Activated effector memory CD4-positive, alpha-beta T cell treated with Interleukin-2 at 50 U/mL for 16 hours (primary cell): ENCODE results near the gene ALPL.

Experiments used
- DNase-seq: peaks from one replicate; pipeline ENCODE4 v3.0.0-alpha.2; 2020

The ALPL gene

DNA sequence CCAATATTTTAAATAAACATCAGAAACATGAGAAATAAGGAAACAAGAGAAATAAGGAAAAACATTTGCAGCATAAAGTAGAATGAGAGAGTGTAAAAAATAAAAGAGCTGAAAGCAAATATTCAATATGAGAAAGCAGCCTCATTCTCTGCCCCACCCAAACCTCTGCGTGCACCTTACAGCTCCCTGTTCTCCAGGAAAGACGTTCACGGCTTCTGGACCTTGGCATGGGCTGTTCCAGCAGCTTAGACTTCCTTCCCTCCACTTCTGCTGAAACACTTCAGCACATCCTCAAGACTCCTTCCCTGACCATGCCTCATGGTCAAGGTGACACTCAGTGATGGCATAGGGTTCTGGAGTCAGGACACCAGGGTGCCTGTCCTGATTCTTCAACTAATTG, 23.3 kb downstream of the ALPL start:
- no peak for DNase-seq

DNA sequence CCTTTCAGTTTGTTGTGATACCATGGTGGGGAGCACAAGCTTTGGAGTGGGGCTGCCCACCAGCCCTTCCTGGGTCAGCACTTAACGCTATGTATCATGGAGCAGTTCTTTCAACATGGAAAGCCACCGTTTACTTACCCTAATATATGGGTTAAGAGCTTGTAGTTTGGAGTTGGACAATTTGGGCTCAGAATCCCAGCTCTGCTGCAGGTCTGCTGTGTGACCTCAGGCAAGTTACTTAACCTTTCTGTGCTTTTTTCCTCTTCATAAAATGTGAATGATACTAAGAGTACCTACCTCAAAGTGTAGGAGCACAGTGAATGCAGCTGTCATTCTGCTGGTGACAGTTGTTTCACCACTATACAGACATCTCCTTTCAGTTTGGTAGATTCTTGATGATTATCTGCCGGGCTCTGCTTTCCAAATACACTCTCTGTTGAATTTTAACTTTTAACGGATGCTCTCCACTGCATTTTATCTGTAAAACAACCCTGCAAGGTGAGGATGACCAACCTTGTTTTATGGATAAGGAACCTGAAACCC, 23.8 kb downstream of the ALPL start:
- no peak for DNase-seq

DNA sequence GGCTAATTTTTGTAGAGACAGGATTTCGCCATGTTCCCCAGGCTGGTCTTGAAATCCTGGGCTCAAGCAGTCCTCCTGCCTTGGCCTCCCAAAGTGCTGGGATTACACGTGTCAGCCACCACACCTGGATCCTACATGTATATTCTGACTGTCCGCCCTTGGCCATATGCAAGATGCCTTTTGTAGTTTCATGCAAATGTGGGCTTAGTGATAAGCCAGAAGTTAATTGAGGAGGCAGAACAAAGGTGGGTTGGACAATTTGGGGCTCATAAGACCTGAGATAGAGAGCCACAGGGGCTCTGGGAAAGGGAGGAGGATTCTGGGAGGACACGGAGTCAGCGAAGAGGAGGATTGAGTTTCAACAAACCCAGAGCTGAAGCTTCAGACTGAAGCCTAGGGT, 24.9 kb downstream of the ALPL start:
- no peak for DNase-seq

DNA sequence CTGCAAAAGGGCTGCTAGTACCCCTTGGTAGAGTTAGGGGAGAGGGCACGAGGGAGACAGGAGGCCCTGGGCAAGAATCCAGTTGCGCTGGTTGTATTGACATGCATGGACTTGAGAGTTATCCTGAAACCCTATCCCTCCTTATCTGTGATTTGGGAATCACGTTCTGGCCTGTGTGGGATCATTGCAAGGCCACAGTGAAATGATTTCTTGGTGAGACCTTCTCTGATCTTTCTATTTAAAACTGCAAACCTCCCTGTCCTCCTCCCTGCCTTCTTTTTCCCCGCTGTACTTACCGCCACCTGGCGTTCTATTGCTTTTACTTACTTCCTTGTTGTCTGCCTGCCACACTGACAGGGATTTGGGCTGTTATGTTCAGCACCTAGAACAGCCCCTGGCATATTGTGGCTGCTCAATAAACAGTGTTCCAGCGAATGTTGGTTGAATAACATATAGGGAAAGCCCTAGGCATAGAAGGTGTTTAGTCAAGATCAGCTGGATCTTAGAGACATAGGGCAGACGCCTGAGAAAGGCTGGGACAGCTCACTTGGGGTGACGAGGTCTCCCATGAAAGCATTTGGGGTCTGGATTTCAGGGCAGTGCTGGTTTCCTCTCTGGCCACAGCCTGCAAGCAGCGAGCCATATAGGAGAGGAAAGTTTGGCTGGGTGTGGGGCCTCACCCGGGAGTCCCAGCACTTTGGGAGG, 25.6 kb downstream of the ALPL start:
- no peak for DNase-seq

DNA sequence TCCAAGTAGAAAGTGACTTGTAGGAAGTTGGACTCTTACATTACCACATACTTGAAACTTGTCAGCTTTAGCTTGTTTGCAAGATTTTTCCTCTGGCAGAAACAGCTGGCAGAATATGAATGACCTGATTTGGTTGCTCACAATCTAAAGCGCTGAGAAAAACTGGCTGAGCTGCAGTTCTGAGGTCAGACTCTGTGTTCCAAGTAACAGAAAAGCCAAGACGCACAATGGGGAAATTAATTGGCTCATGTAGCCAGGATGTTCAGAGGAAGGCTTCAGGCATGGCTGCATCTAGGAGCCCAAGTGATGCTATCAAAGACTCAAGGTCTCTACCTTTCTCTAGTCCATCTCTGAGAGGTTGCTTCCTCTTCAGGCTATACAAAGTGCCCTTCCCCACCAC, 27.0 kb downstream of the ALPL start:
- no peak for DNase-seq

DNA sequence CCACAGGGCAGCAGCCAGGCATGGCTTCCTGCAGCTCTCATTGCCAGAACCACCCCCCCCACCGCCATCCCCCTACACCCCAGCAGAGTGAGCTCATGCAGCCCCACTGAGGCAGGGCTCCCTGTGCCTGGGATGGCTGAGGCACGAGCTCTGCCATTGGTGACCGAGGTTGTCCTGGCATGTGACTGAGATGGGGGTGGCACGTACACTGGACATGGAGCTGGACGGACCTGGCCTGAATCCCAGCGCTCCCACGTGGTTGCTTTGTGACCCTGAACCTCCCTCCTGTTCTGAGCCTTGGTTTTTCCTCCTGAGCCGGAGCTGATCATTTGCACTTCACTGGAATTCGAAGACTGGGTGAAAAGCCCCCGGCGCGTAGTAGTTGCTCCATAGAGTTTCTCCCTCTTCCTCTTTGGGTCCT, 28.3 kb downstream of the ALPL start:
- no peak for DNase-seq

DNA sequence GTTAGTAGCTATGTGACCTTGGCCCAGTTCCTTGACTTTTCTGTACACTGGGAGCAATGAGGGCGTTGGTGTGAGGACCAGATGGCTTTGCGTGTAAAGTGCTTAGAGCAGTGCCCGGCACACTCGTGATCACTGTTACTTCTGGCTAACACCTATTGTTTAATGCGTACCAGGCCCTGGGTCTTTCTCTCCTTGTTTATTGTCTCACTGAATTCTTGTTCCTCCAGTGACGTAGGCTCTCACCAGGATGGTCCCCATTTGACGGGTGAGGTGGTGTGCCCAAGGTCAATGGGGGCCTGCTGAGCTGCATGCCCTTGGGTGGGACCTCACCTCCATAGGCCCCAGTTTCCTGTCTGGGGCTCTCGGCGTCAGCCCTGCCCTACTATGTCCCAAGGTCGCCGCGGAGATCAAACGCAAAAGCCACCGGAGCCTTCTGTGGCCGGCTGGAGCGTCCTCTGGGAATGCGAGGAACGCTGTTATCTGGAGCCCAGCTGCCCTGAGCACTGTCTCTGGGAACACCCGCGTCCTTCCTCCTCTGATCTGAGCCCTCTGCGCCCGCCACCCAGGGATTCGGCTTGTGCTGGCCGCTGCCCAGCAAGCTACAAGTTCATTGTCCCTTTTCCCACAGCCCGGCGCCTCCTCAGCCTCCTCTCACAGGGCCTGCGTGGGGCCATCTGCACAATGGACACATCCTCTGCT, 28.9 kb downstream of the ALPL start:
- no peak for DNase-seq

DNA sequence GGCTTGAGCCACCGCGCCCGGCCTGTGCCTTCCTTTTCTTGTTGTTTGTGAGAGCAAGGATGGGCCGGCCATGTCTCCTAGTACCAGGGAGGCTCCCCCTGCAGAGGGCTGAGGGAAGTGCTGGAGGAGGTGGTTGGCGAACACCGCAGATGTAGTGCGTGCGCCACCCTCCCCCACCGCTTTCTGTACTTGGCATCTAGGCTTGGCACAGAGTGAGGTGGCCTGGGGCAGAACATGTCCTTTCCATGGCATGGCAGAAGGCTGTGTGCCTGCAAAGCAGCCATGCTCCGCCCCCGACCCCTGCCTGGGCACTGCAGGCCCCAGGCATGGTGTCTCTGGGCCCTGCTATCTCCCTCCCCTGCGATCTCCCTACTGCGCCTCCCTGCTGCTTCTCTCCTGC, 30.7 kb downstream of the ALPL start:
- DNase-seq: no peak

DNA sequence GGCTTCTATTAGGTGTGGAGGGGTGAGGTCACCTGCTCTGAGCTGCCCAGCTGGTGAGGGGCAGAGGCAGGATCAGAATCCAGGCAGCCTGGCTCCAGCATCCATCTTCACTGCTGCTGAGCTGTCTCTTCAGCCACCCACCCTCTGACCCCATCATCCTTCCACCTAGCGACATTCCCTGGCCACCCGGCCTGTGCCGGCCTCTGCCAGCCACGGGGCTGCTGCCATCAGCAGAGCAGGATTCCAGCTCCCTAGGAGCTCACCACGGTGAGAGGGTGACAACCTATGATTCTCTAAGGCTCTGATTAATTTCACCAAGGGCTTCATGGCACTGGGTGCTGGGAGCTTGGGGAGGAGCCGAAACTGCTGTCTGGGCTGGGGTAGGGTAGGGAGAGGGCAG, 32.1 kb downstream of the ALPL start:
- DNase-seq: no peak

DNA sequence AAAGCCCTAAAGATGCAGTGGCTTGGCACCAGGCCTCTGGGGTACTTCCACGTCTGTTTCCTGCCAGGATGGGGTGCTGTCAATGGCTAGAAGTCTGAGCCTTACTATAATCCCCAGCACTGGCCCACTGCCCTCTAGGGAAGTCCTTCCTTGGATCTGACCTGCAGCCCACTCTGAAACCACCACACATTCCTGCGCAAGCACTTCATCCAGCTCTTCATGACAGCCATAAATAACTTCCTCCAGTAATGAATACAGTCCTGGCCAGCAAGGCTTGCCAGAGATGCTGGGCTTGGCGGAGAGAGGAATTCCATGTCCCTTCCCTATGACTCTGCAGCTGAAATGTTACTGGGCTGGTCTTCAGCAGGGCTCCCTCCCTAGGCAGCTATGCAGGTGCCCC, 32.6 kb downstream of the ALPL start:
- DNase-seq: no peak

DNA sequence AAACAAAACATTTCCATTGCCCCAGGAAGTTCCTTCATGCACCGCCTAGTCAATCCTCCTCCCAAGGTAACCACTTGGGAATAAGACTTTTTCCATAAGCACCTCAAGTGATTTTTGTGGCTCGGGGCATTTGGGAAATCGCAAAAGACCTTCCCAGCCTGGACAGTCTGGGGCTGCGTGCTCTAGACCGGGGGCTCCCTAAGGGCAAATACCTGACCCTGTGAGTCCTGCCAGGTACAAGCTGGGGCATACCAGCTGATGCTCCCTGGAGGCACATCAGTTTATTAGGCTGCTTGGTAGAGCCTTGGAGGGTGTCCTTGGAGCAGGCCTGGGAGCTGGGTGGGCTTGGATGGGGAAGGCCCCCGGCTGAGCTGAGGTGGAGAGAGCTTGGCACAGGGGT, 34.4 kb downstream of the ALPL start:
- no peak for DNase-seq

DNA sequence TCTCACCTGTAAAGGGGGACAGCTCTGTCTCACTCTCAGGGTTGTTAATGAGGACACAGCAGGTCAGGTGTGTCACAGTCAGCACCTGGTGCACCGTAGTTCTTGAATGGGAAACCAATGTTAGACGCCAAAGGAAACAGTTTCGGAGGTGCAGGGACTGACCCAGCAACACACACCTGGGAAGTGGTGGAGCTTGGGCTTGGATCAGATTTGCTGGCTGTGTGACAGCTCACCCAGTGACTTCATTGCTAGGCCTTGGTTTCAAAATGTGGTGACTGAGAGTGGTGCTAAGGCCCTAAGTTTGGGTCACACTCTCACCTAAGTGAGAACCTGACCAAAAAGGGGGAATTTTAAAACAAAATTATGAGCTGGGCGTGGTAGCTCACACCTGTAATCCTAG, 34.9 kb downstream of the ALPL start:
- DNase-seq: no peak

DNA sequence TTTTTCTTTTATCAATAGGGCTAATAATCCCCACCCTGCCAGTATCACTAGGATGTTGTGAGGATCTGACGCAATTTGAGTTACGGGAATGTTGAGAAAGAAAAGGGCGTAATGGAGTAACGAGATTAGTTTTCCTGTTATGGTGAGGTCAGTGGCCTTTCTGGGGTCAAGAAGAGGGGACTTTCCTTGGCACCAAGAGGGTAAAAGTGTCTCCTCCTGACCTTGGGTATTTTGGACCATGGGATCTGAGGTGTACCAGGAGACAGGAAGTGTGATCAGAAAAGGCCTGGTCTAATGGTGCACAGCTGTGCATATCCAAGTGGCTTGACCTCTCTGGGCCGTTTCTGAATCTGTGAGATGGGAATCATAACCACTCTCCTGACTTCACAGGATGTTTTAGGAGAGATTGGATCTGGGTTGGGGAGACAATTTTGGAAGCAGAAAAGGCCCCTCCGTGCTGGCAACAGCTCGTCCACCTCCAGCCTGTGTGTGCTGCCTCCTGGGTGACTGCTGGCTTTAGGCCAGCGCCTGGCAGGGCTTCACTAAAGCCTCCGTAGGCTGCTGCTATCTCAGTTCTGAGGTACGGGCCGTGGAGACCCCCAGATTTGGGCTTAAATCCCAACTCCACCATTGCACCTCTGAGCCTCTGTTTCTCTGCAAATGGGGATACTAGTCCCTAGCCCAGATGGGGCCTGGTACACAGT, 37.1 kb downstream of the ALPL start:
- no peak for DNase-seq

DNA sequence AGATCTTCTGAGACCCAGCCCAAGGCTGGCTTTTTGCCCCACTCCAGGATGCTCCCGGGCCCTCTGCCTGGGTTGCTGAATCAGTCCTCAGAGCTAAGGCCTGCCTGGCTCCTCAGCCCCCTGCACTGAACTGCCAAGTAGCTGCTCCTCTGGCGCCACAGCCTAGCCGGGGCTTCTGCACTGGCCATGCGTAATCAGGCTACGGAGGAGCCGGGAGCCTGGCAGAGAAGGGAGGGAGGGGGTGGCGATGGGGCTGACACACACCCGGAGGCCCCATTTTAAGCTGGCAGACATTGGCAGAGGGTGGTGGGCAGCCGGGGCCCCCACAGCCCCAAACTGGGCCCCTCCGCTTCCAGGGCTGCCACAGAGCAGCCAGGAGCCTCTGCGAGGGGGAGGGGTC, 38.7 kb downstream of the ALPL start:
- DNase-seq: no peak

DNA sequence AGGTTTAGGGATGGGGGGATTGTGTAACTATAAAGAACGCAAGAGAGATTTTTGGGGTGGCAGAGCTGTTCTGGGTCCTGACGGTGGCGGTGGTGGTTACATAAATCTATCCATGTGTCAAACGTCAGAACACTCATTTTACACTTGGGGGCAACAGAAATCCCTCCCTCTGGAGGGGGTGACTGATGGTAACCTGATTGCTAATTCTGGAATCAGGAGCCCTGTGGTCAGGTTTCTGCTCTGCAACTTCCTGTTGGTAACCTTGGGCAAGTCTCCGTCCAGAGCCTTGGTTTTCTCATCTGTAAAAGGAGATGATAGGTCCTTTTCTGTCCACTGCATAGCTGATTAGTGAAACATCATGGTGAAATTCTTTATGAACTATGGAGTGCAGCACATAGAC, 40.9 kb downstream of the ALPL start:
- DNase-seq: no peak

DNA sequence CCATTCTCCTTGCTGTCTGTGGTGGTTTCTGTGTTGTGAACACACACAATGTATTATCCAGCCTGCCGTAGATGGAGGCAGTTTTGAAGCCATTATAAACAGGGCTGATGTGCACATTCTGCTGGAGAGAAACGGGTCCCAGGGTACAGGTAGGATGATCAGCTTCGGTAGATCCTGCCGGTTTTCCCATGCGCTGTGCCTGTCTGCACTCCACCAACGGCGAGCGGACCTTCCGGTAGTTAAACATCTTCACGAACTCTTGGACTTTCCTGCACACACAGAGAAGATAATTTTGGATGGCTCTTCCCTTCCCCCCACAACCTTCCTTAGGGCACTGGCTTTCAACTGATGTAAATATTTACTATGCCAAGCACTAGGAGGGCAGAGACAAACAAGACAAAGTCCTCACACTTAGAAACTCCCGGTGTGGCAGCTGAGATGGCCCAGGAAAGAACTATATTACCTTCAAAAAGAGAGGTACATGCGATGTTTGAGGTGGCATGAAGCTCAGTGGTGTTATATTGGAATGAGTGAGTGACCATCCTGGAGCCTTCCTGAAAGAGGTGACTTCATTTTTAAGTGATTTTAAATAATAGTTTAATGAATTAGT, 41.7 kb downstream of the ALPL start:
- DNase-seq: no peak

DNA sequence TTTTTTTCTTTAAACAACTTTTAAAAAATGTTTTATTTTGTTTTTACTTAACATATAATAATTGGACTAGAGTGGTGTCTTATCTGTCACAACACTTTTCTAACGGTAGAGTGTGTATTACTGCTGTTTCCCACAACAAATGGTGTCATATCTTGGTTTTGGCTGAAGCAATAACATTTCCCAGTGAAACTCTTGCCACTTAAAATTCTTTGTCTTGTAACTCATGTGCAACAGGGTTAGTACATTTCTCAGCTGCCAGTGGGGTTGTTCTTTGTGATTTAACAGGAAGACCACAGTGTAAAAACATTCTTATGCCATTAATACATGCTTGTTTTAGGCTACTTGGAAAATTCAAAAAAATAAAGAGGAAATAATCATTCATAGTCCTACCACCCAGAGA, 43.5 kb downstream of the ALPL start:
- DNase-seq: no peak

DNA sequence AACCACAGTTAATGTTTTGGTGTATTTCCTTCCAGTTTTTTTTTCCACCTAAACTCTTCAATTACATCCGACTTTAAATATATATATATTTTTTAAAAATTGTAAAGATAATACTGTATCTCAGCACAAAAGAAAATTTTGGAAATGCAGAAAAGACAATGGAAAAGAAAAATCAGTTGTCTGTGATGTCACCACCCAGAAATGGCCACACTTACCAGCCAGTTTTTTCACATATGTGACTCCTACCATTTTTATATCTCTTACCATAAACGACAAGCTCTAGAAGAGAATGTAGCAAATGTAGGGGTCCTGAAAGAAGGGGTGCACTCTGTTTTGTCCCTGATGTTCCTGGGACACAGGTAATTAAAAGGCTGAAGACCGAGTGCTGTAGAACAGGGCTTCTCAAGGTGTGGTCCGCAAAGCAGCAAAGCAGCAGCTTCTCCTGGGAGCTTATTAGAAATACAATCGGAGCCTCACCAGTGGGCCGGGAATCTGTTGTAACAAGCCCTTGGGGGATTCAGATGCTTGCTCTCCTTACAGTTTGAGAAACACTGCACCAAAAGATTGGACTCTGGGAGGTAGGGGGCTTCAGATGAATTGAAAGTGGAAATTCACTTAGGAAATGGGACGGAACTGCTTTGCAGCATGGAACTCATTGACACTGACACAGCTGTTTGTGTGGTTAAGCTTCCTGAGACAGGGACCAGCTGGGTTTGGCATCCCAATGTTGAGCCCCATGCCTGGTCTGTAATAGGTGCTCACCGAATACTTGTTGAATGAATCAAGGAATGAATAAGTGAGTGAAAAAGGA, 44.1 kb downstream of the ALPL start:
- DNase-seq: no peak

DNA sequence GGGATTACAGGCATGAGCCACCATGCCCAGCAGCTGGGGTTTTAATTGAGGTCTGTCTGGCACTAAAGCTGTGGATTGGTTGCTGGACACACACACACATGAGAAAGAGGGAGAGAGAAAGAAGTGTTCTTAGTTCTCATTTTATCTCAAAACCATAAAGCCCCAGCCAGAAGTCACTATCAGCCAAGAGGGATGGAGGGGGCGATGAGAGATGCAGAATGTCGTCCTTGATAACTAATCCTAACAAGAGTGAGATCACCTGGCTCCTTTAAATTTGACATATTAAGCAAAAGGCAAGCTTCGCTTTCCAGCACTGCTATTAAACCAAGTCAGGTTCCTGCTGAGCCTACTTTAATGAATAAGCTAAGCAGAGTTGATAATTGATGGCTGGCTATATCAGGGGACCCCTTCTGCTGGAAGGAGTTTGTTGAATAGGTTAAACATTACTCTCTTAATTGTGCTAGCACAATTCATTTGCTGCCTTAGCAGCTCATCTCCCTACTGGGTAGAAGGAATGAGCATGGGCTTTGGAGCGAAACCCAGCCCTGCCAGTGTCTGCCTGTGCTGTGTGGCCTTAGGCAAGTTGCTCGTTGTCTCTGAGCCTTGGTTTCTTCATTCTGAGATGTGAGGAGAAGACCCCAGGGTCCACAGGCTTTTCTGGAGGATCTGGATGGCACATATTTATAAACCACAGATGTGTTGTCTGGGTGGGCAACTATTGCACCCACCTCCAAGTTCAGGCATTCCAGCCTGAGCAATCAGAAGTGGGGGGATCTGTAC, 50.8 kb downstream of the ALPL start:
- DNase-seq: no peak

DNA sequence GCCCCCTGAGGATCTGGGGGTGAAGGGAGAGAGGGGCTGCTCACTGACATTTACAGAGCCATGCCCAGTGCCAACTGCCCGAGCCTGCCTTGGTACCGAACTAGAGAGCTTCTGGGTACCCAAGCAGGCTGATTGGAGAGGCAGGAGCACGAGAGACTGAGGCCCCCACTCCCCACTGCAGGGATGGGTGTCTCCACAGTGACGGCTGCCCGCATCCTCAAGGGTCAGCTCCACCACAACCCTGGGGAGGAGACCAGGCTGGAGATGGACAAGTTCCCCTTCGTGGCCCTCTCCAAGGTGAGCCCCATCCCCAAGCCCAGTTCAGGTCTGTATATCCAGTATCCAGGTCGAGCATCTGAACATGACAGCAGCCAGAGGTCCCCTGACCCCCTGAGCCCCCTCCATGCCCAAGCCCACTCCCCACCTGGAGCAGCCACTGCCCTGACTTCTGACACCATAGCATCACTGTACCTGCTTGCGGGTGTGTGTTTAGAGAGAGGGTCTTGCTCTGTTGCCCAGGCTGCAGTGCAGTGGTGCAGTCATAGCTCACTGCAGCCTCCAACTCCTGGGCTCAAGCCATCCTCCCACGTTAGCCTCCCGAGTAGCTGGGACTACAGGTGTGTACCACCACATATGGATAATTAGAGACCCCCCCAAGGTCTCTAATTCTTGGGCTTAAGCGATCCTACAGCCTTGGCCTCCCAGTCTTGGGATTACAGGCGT, 51.9 kb downstream of the ALPL start:
- no peak for DNase-seq

DNA sequence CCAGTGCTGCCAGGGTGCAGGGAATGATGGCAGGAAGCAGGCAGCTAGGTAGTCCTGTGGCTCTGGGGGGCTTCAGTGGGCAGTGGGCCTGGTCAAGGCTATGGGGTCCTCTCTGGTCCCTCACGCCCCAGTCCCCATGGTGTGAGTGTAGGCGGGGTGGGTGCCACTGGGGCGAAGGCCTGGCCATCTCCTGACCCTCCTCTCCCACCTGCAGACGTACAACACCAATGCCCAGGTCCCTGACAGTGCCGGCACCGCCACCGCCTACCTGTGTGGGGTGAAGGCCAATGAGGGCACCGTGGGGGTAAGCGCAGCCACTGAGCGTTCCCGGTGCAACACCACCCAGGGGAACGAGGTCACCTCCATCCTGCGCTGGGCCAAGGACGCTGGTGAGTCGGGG, 53.7 kb downstream of the ALPL start:
- no peak for DNase-seq
